ENCODE data around the gene CLCN6. TPM values are rescaled to one million over a fixed set of nuclear protein-coding genes. Genes with fewer than 3 reads are reported as not detected.

CLCN6 gene
- total and polyA plus RNA-seq, 2 donors (not counting 1 experiment from before 2014, with no cell fraction given): 15.3 to 19.3 TPM

DNA sequence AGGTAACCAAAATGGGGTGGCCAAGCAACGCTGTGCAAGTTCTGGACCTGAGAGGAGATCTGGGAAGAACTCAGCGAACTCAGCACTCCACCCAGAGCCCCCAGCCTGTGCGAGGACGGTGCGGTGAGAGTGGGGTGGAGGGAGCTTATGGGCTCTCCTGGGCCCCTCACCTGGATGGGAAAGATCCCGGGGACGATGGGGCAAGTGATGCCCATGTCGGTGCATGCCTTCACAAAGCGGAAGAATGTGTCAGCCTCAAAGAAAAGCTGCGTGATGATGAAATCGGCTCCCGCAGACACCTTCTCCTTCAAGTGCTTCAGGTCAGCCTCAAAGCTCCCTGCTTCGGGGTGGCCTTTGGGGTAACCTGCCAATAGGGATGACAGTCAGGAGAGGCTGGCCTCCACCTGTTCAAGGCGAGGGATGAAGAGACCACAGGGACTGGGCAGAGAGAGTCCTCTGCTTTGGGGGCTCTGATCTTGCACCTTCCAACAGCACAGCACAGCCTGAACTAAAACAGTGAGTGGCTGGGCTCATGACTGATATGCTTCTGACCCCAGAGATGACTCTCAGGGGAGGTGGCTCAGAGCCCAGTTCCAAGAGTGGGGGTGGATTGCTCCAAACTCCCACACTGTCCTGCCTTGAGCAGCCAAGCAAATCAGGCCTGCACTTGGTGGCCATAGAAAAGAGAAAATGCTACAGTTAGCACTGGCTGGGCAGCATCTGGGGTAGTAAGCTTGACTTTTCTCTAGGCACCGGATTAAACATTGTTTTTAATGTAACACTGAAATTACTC lies 9.8 kb upstream of the CLCN6 start:
- H4K20me1 ChIP-seq (ENCODE audit: control insufficient read depth, extremely low read depth, insufficient read depth, low read length): no peaks in the 10 kb centered on the region
- TF ChIP-seq, protein P1, sequence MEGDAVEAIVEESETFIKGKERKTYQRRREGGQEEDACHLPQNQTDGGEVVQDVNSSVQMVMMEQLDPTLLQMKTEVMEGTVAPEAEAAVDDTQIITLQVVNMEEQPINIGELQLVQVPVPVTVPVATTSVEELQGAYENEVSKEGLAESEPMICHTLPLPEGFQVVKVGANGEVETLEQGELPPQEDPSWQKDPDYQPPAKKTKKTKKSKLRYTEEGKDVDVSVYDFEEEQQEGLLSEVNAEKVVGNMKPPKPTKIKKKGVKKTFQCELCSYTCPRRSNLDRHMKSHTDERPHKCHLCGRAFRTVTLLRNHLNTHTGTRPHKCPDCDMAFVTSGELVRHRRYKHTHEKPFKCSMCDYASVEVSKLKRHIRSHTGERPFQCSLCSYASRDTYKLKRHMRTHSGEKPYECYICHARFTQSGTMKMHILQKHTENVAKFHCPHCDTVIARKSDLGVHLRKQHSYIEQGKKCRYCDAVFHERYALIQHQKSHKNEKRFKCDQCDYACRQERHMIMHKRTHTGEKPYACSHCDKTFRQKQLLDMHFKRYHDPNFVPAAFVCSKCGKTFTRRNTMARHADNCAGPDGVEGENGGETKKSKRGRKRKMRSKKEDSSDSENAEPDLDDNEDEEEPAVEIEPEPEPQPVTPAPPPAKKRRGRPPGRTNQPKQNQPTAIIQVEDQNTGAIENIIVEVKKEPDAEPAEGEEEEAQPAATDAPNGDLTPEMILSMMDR (conservative IDR thresholded peaks at IDR 0.05 in 1 of 2, IDR thresholded peaks at IDR 0.05 in 1 of 2; ENCODE audit: low read depth in 1 of 2, low read length in 2 of 2): no peak
- TF ChIP-seq EZH2 (IDR thresholded peaks at IDR 0.05; ENCODE audit: low read length, missing control alignments): no peak
- peak overlapping the region; percentile 34 for H3K27ac ChIP-seq (ENCODE audit: insufficient read depth, low read length)
- H3K79me2 ChIP-seq (ENCODE audit: control insufficient read depth, insufficient read depth, low read length): peaks cover 6% of the 10 kb centered on the region
- peaks cover 39% of the 10 kb centered on the region for H3K36me3 ChIP-seq (ENCODE audit: control insufficient read depth, insufficient read depth, low read length)
- H3K27me3 ChIP-seq (ENCODE audit: control insufficient read depth, insufficient read depth, low read length): no peaks in the 10 kb centered on the region
- no peak overlapping the region for H3K4me3 ChIP-seq (replicated peaks in 1 of 4; ENCODE audit: control extremely low read depth in 1 of 4, insufficient read depth in 1 of 4, low read depth in 3 of 4, low read length in 4 of 4)
- H3K9ac ChIP-seq (ENCODE audit: insufficient read depth, low read length): no peak overlapping the region
- no peaks in the 10 kb centered on the region for H3K9me3 ChIP-seq (ENCODE audit: control insufficient read depth, insufficient read depth, low read depth, low read length)
- no peak overlapping the region for H3K4me2 ChIP-seq (ENCODE audit: extremely low read depth, insufficient read depth, low read length)
- no peak overlapping the region for H2AFZ ChIP-seq (ENCODE audit: low read length)
- peaks cover 19% of the 10 kb centered on the region for H3K4me1 ChIP-seq (ENCODE audit: control insufficient read depth, extremely low read depth, insufficient read depth, low read length)
- DNase-seq (ENCODE audit: low read depth in 2 of 2): peak in 1 of 2 donors; percentile 23

DNA sequence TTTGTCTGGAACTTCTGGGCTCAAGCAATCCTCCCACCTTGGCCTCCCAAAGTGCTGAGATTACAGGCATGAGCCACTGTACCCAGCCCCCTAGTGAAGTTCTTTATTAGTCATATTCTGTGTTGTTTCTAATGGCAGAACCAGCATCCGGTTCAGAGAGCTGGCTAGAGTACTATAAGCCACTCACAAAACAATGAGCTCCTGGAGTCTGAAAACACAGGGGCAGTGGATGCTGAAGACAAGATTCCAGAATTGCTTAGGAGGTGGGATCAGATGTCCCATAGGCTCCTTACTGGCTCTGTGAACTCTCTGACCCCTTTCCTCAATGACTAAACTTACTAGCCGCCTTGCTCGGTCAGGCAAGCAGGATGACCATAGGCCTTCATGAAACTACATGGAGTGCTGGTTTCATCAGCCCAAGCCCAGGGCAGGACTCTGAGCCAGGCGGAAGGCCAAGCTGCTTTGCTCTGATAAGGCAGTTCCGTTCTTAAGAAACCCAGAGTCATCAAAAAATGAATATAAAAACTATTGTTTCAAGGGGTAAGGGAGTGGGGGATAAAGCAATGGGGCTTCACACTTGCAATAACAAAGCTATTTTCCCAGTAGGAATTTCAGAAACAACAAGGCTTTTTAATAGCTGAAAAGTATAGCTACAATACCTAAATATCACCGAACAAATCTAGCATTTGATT lies 8.3 kb upstream of the CLCN6 start:
- H3K27me3 ChIP-seq (ENCODE audit: control insufficient read depth, insufficient read depth, low read length): no peaks in the 10 kb centered on the region
- no peak overlapping the region for H3K9ac ChIP-seq (ENCODE audit: insufficient read depth, low read length)
- no peaks in the 10 kb centered on the region for H4K20me1 ChIP-seq (ENCODE audit: control insufficient read depth, extremely low read depth, insufficient read depth, low read length)
- H2AFZ ChIP-seq (ENCODE audit: low read length): no peak overlapping the region
- no peaks in the 10 kb centered on the region for H3K9me3 ChIP-seq (ENCODE audit: control insufficient read depth, insufficient read depth, low read depth, low read length)
- H3K4me1 ChIP-seq (ENCODE audit: control insufficient read depth, extremely low read depth, insufficient read depth, low read length): peaks cover 13% of the 10 kb centered on the region
- TF ChIP-seq, protein P1 (conservative IDR thresholded peaks at IDR 0.05 in 1 of 2, IDR thresholded peaks at IDR 0.05 in 1 of 2; ENCODE audit: low read depth in 1 of 2, low read length in 2 of 2): no peak
- no peak for TF ChIP-seq EZH2 (IDR thresholded peaks at IDR 0.05; ENCODE audit: low read length, missing control alignments)
- peak; percentile 25 to 78 for DNase-seq (ENCODE audit: low read depth in 2 of 2)
- peaks cover 34% of the 10 kb centered on the region for H3K36me3 ChIP-seq (ENCODE audit: control insufficient read depth, insufficient read depth, low read length)
- H3K4me3 ChIP-seq (replicated peaks in 1 of 4; ENCODE audit: control extremely low read depth in 1 of 4, insufficient read depth in 1 of 4, low read depth in 3 of 4, low read length in 4 of 4): no peak overlapping the region
- H3K27ac ChIP-seq (ENCODE audit: insufficient read depth, low read length): no peak overlapping the region
- H3K79me2 ChIP-seq (ENCODE audit: control insufficient read depth, insufficient read depth, low read length): peaks cover 18% of the 10 kb centered on the region
- H3K4me2 ChIP-seq (ENCODE audit: extremely low read depth, insufficient read depth, low read length): no peak overlapping the region

DNA sequence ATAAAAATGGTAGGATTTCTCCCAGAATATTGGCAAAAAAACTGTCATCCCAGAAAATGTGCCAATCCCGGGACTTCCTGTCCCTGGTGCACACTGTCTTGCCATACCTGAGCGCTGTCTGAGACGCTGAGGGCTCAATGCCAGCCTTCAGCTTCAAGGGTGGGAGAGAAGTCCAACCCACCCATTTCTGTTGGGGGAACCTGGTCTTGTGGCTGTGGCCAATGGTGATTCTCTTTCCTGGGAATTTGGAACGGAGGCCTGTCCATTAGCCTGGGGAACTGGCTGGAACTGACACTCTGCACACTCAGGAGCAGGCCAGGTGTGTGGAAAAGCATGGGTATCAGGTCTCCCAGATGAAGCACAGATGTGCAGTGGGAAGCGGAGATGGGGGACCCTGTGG lies 6.9 kb upstream of the CLCN6 start:
- no peak for TF ChIP-seq EZH2 (IDR thresholded peaks at IDR 0.05; ENCODE audit: low read length, missing control alignments)
- TF ChIP-seq, protein P1 (conservative IDR thresholded peaks at IDR 0.05 in 1 of 2, IDR thresholded peaks at IDR 0.05 in 1 of 2; ENCODE audit: low read depth in 1 of 2, low read length in 2 of 2): no peak
- no peak overlapping the region for H3K4me3 ChIP-seq (replicated peaks in 1 of 4; ENCODE audit: control extremely low read depth in 1 of 4, insufficient read depth in 1 of 4, low read depth in 3 of 4, low read length in 4 of 4)
- H2AFZ ChIP-seq (ENCODE audit: low read length): no peak overlapping the region
- H4K20me1 ChIP-seq (ENCODE audit: control insufficient read depth, extremely low read depth, insufficient read depth, low read length): no peaks in the 10 kb centered on the region
- H3K9ac ChIP-seq (ENCODE audit: insufficient read depth, low read length): no peak overlapping the region
- no peak overlapping the region for H3K4me2 ChIP-seq (ENCODE audit: extremely low read depth, insufficient read depth, low read length)
- no peaks in the 10 kb centered on the region for H3K9me3 ChIP-seq (ENCODE audit: control insufficient read depth, insufficient read depth, low read depth, low read length)
- H3K4me1 ChIP-seq (ENCODE audit: control insufficient read depth, extremely low read depth, insufficient read depth, low read length): peaks cover 13% of the 10 kb centered on the region
- H3K27me3 ChIP-seq (ENCODE audit: control insufficient read depth, insufficient read depth, low read length): no peaks in the 10 kb centered on the region
- peaks cover 27% of the 10 kb centered on the region for H3K36me3 ChIP-seq (ENCODE audit: control insufficient read depth, insufficient read depth, low read length)
- peaks cover 24% of the 10 kb centered on the region for H3K79me2 ChIP-seq (ENCODE audit: control insufficient read depth, insufficient read depth, low read length)
- no peak for DNase-seq (ENCODE audit: low read depth in 2 of 2)
- H3K27ac ChIP-seq (ENCODE audit: insufficient read depth, low read length): no peak overlapping the region

Measured in fibroblast of lung (primary cell).